Lower leg skin (tissue), 3 donors: ENCODE results near the gene SWI5.

Experiments used
- CTCF ChIP-seq, 3 donors: fragments of 450-650 bp; IDR thresholded peaks; one replicate each; pipeline ENCODE4 v1.5.1; 2016; ENCODE audit warnings: antibody characterized with exemption in 3 of 3, mild to moderate bottlenecking in 3 of 3, moderate library complexity in 2 of 3
- POLR2A ChIP-seq, 2 donors: fragments of 450-650 bp; IDR thresholded peaks; one replicate each; pipeline ENCODE4 v1.6.1; 2016 to 2017; ENCODE audit warnings: antibody characterized with exemption in 2 of 2, mild to moderate bottlenecking in 1 of 2, moderate library complexity in 1 of 2

- TF ChIP-seq CTCF (IDR thresholded peaks at IDR 0.05): no peak
- TF ChIP-seq POLR2A (IDR thresholded peaks at IDR 0.05): no peak
These were observed 30.5 kb upstream of the SWI5 start for GRCh38 chr9:128245421-128246151.
